ENCODE data around the gene SLC13A3.

GRCh38 chr20:46546936-46547335 is 104.3 kb downstream of the SLC13A3 start:
- TF ChIP-seq CTCF (IDR thresholded peaks at IDR 0.05) (no peak), POLR2A (IDR thresholded peaks at IDR 0.05) (no peak)
